Measurements from ENCODE around the gene AACS. TPM values are rescaled to one million over a fixed set of nuclear protein-coding genes. Genes with fewer than 3 reads are reported as not detected.
"Not testable (repeated sequence)": the region's sequence is repeated elsewhere in the genome, so short reads cannot be mapped to it uniquely, and the experiment has no call there.

The AACS gene
- total RNA-seq, 1 donor from 2014 or later: 32.5 TPM

- no peaks in the 10 kb centered on the region for H3K36me3 ChIP-seq (ENCODE audit: control insufficient read depth, insufficient read depth, low read length)
- TF ChIP-seq CTCF (IDR thresholded peaks at IDR 0.05; ENCODE audit: insufficient read depth, low read length, poor library complexity, severe bottlenecking): no peak
- H3K4me3 ChIP-seq (ENCODE audit: low read depth, low read length): no peak overlapping the region
- no peaks in the 10 kb centered on the region for H3K27me3 ChIP-seq (ENCODE audit: control insufficient read depth, insufficient read depth, low read length)
- no peak for DNase-seq (ENCODE audit: low read depth)
These were observed 35.4 kb upstream of the AACS start for GRCh38 chr12:125029761-125030358.

GRCh38 chr12:125031471-125031870 is 33.8 kb upstream of the AACS start:
- DNase-seq (ENCODE audit: low read depth); H3K36me3 ChIP-seq (ENCODE audit: control insufficient read depth, insufficient read depth, low read length); H3K4me3 ChIP-seq (ENCODE audit: low read depth, low read length); H3K27me3 ChIP-seq (ENCODE audit: control insufficient read depth, insufficient read depth, low read length): not testable (repeated sequence)

GRCh38 chr12:125032466-125033152 is 32.6 kb upstream of the AACS start:
- TF ChIP-seq CTCF (IDR thresholded peaks at IDR 0.05; ENCODE audit: insufficient read depth, low read length, poor library complexity, severe bottlenecking): no peak
- Histone ChIP-seq H3K4me3 (ENCODE audit: low read depth, low read length) (no peak overlapping the region), H3K36me3 (ENCODE audit: control insufficient read depth, insufficient read depth, low read length) (no peaks in the 10 kb centered on the region), H3K27me3 (ENCODE audit: control insufficient read depth, insufficient read depth, low read length) (no peaks in the 10 kb centered on the region)
- DNase-seq (ENCODE audit: low read depth): no peak

- no peak for DNase-seq (ENCODE audit: low read depth)
- no peak overlapping the region for H3K4me3 ChIP-seq (ENCODE audit: low read depth, low read length)
- no peaks in the 10 kb centered on the region for H3K27me3 ChIP-seq (ENCODE audit: control insufficient read depth, insufficient read depth, low read length)
- TF ChIP-seq CTCF (IDR thresholded peaks at IDR 0.05; ENCODE audit: insufficient read depth, low read length, poor library complexity, severe bottlenecking): no peak
- H3K36me3 ChIP-seq (ENCODE audit: control insufficient read depth, insufficient read depth, low read length): no peaks in the 10 kb centered on the region
These were observed 31.9 kb upstream of the AACS start for GRCh38 chr12:125033288-125033687.

GRCh38 chr12:125038976-125039625 is 26.1 kb upstream of the AACS start:
- no peak for DNase-seq (ENCODE audit: low read depth)
- Histone ChIP-seq H3K4me3 (ENCODE audit: low read depth, low read length) (no peak overlapping the region), H3K36me3 (ENCODE audit: control insufficient read depth, insufficient read depth, low read length) (no peaks in the 10 kb centered on the region), H3K27me3 (ENCODE audit: control insufficient read depth, insufficient read depth, low read length) (no peaks in the 10 kb centered on the region)
- TF ChIP-seq CTCF (IDR thresholded peaks at IDR 0.05; ENCODE audit: insufficient read depth, low read length, poor library complexity, severe bottlenecking): no peak

GRCh38 chr12:125049093-125049458 is 16.2 kb upstream of the AACS start:
- Histone ChIP-seq H3K4me3 (ENCODE audit: low read depth, low read length) (peak overlapping the region; percentile 52), H3K36me3 (ENCODE audit: control insufficient read depth, insufficient read depth, low read length) (no peaks in the 10 kb centered on the region), H3K27me3 (ENCODE audit: control insufficient read depth, insufficient read depth, low read length) (no peaks in the 10 kb centered on the region)
- no peak for DNase-seq (ENCODE audit: low read depth)
- no peak for TF ChIP-seq CTCF (IDR thresholded peaks at IDR 0.05; ENCODE audit: insufficient read depth, low read length, poor library complexity, severe bottlenecking)
